Measurements from ENCODE around the gene ADAMTS10.
"Not testable (repeated sequence)": the region's sequence is repeated elsewhere in the genome, so short reads cannot be mapped to it uniquely, and the experiment has no call there.

The ADAMTS10 gene

GRCh38 chr19:8610041-8610935, at the start of gene ADAMTS10:
Gene ADAMTS10 (minus strand): TSS chr19:8610715. CDS start chr19:8605710, 5,005 bp downstream.
- peak in 2 of 3 experiments; percentile 5 to 14 for DNase-seq (ENCODE audit: low read depth in 3 of 3)

GRCh38 chr19:8659905-8660304, 49.4 kb upstream of the ADAMTS10 start:
- DNase-seq (ENCODE audit: low read depth in 3 of 3): no peak

GRCh38 chr19:8657869-8658268, 47.4 kb upstream of the ADAMTS10 start:
- no peak for DNase-seq (ENCODE audit: low read depth in 3 of 3)

- DNase-seq (ENCODE audit: low read depth in 3 of 3): no peak
These were observed 44.8 kb upstream of the ADAMTS10 start for GRCh38 chr19:8655340-8655709.

- peak; percentile 32 to 61 (median 38) for DNase-seq (ENCODE audit: low read depth in 3 of 3)
These were observed 44.2 kb upstream of the ADAMTS10 start for GRCh38 chr19:8654591-8655339.

GRCh38 chr19:8648240-8648639, 37.7 kb upstream of the ADAMTS10 start:
- DNase-seq (ENCODE audit: low read depth in 3 of 3): no peak

GRCh38 chr19:8643860-8644653, 33.5 kb upstream of the ADAMTS10 start:
- DNase-seq (ENCODE audit: low read depth in 3 of 3): no peak

GRCh38 chr19:8642561-8642960, 32.0 kb upstream of the ADAMTS10 start:
- no peak for DNase-seq (ENCODE audit: low read depth in 3 of 3)

- DNase-seq (ENCODE audit: low read depth in 3 of 3): no peak
These were observed 31.5 kb upstream of the ADAMTS10 start for GRCh38 chr19:8641908-8642547.

GRCh38 chr19:8641221-8641907, 30.8 kb upstream of the ADAMTS10 start:
- DNase-seq (ENCODE audit: low read depth in 3 of 3): no peak

- no peak for DNase-seq (ENCODE audit: low read depth in 3 of 3)
These were observed 30.0 kb upstream of the ADAMTS10 start for GRCh38 chr19:8640402-8641004.

- no peak for DNase-seq (ENCODE audit: low read depth in 3 of 3)
These were observed 29.4 kb upstream of the ADAMTS10 start for GRCh38 chr19:8639821-8640401.

GRCh38 chr19:8638078-8638619, 27.6 kb upstream of the ADAMTS10 start:
- no peak for DNase-seq (ENCODE audit: low read depth in 3 of 3)

- DNase-seq (ENCODE audit: low read depth in 3 of 3): not testable (repeated sequence)
These were observed 26.6 kb upstream of the ADAMTS10 start for GRCh38 chr19:8637070-8637469.

GRCh38 chr19:8635422-8635821, 24.9 kb upstream of the ADAMTS10 start:
- DNase-seq (ENCODE audit: low read depth in 3 of 3): no peak

- no peak for DNase-seq (ENCODE audit: low read depth in 3 of 3)
These were observed 20.9 kb upstream of the ADAMTS10 start for GRCh38 chr19:8631425-8631819.

- no peak for DNase-seq (ENCODE audit: low read depth in 3 of 3)
These were observed 20.4 kb upstream of the ADAMTS10 start for GRCh38 chr19:8630796-8631424.

GRCh38 chr19:8629996-8630683, 19.6 kb upstream of the ADAMTS10 start, which contains the start of gene NFILZ:
Gene NFILZ (plus strand): TSS chr19:8630633. CDS start chr19:8676766, 46,133 bp downstream.
- no peak for DNase-seq (ENCODE audit: low read depth in 3 of 3)

- DNase-seq (ENCODE audit: low read depth in 3 of 3): no peak
These were observed 18.7 kb upstream of the ADAMTS10 start for GRCh38 chr19:8629184-8629583.
